Stimulated activated CD8-positive, alpha-beta memory T cell treated with anti-CD3 and anti-CD28 coated beads, Interleukin-7, amount 100 ng/mL, for 4 hours (primary cell): ENCODE data around the gene TNPO2.
"Not testable (repeated sequence)": the region's sequence is repeated elsewhere in the genome, so short reads cannot be mapped to it uniquely, and the experiment has no call there.

Source experiments
- DNase-seq, 2 donors: peaks; one replicate each; pipeline ENCODE4 v3.0.0-alpha.2; 2020; ENCODE audit warnings: low read depth in 2 of 2

Gene TNPO2

GRCh38 chr19:12705654-12706331 is 17.9 kb downstream of the TNPO2 start:
- no peak for DNase-seq

DNA sequence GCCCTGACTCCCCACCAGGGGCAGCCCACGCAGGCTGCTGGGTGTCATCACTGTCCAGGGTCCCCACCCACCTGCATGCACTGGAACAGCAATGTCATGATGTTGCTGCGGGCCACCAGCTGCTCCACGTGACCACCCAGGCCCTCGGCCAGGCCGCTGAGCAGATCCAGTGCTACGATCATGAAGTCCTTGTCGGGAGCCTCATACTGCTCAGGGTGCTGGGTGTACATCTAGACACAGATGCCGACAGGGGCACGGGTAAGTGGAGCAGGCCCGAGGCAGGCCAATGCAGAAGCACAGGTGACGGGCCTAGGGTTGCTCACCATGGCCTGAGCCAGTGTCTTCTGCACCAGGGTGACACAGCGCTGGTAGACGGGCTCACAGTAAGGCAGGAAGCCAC is 18.6 kb downstream of the TNPO2 start:
- DNase-seq, result no peak

DNA sequence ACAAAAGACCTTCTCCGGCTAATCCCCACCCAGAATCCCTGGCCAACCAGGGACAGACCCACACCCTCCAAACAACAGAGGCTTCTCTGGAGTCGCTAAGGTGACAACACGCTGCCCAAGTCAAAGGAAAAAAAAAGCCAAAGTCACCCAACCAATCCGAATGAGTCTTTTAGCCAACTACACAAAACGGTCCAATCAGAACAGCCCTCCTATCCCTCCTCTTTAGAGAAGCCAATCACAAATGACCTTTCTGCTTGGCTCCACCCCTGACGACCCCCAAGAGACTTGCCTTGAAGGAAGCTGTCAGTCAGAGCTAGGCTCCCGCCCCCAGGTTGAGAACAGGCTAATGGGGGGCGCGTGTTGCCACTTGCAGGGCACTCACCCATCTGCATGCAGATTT is 20.7 kb downstream of the TNPO2 start:
- no peak for DNase-seq

GRCh38 chr19:12701596-12702282 is 22.0 kb downstream of the TNPO2 start:
- no peak for DNase-seq

GRCh38 chr19:12698138-12698537 is 25.6 kb downstream of the TNPO2 start:
- DNase-seq, result no peak

GRCh38 chr19:12697425-12697824 is 26.3 kb downstream of the TNPO2 start:
- DNase-seq, result not testable (repeated sequence)

DNA sequence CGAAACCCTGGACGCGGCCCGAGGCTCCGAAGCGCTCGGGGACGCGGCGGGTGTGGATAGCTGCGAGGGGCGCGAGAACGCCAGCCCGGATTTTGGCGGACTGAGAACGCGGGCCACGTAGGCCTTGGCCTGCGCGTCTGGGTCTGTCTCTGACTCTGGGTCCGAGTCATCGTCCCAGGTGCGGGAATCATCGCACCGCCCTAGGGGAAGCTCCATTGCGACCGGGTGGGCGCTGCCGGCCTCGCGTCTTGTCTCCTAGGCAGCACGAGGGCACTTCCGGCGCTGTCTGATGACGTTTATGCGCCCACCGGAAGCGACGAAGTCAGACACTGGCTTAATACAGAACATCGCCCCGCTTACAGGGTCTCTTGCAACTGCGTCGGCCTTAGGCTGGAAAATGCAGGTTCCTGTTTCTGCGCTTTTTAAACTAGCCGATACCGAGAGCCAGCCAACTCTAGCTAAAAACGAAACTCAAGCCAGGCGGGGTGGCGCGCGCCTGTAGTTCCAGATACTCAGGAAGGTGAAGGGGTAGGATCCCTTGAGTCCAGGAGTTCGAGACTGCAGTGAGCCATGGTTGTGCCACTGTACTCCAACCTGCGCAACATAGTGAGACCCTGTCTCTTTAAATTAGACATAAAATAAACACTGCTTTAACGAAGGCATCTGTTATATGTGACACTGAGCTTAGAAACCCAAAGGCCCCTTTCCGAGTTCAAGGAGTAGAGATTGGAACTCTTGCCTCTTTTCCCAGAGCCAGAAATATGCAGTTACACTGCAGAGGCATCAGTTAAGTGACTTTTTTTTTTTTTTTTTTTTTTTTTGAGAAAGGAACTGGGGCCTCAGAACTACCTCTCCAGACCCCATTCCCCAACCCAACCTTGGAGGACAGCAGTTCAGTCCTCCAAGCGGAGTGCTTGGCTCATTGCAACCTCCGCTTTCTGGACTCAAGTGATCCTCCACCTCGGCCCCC is 27.1 kb downstream of the TNPO2 start, which contains the start of gene FBXW9:
FBXW9 (minus strand) TSS at position 266 of the 970 bp plus-strand sequence; CDS start at position 216, 50 bp downstream.
- peak; percentile 94 to 98 for DNase-seq

DNA sequence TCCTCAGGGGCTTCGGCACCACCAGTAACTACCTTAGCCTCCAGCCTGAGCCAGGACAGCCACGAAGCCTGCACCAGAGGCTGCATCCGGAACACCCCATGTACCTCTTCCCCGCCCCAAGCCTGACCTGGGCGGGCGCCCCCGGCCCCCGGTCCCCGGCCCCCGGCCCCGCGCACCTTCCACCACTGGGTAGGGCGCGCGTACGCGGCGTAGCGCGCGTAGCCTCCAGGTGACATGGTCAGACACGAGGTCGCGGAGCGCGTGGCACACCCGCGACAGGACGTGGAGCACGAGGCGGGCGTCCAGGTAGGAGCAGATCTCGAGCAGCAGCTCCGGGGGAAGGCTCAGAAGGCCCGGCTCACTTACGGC is 27.8 kb downstream of the TNPO2 start:
- DNase-seq, result no peak

DNA sequence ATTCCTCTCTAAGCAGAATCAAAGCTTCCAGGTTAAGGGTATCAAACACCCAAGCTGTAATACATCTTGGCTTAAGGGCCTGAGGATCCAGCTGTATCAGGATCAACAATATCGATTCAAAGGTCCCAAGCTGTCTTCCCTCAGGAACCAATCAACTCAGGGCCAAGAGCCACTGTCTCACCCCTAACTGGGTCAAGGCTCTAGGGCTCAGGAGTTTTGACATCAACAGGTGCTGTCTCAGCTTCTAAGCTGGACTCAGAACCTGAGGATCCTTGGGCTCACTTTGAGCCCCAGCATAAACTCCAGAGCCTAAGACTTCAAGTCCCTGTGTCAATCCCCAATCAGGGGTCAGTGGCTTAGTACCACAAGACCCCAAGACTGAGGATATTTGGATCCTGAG is 28.2 kb downstream of the TNPO2 start:
- no peak for DNase-seq

GRCh38 chr19:12695096-12695495 is 28.6 kb downstream of the TNPO2 start:
- no peak for DNase-seq

GRCh38 chr19:12694641-12695040 is 29.1 kb downstream of the TNPO2 start:
- no peak for DNase-seq

DNA sequence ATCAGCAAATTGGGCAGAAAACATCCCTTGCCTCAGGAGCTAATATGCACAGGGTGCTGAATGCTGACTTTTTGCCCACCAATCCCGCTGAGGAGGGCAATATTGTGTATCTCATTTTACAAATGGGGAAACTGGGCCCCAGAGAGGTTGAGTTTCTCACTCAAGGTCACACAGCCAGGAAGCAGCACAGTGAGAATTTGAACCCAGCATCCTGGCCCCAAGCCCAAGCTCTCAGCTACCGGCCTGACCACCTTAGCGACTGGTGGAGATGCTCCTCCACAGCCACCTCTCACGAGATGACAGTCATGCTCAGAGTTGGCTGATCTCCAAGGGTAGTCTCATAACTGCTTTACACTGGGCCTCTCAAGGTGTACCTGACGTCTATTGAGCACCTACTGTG is 30.8 kb downstream of the TNPO2 start:
- DNase-seq, result no peak

DNA sequence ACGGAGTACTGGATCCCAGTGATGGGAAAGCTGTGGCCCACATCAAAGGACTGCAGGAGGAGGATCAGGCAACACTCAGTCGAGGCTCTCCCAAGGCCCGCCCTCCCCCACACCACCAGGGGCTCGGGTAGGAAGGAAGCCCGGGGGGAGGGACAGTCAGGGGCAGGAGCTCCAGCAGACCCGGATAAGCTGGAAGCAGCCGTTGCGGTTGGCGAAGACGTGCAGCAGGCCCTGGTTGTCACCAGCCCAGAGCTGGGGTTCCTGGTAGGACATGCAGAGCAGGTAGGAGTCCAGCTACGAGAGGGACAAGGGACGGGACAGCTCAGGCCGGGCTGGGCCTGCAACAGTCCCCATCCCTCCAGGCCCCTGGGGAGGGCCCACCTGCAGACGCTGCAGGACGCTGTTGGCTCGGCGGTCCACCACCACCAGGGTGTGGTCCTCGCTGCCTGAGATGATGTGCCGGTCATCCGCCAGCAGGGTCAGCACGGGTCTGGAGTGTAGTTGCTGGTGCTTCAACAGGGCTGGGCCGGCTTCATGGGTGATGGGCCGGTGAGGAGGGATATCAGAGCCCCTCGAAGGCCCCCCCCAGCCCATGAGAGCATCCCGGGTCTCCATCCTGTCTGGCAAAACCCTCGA is 34.0 kb downstream of the TNPO2 start:
- no peak for DNase-seq

DNA sequence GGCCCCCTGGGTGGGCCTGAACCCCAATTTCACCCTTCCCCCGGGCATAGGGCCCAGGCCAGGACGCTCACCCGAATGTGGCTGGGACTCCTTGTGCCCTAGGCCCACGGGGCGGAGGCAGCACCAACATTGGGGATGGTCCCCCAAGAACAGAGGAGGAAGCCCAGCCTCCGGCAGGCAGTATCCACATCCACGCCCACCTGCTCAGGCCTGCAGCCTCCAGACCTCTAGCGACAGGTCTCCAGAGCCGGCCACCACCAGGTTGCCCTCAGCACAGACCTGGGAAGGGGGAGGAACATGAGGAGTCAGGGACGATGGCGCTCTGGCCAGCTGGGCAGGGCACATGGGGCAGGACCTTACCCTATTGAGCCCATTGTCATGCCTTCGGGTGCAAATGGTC is 34.7 kb downstream of the TNPO2 start:
- no peak for DNase-seq

- DNase-seq, result no peak
Observed at GRCh38 chr19:12687496-12688196, 36.1 kb downstream of the TNPO2 start, which contains the start of gene GNG14. Gene GNG14 (plus strand): TSS chr19:12687998. CDS start chr19:12688049, 51 bp downstream.

- no peak for DNase-seq
Observed at GRCh38 chr19:12685831-12686230, 37.9 kb downstream of the TNPO2 start.

- peak; percentile 84 to 91 for DNase-seq
Observed at GRCh38 chr19:12681074-12681987, 42.4 kb downstream of the TNPO2 start, which contains the start of gene DHPS. Gene DHPS (minus strand): TSS chr19:12681880. CDS start chr19:12681766, 114 bp downstream.

DNA sequence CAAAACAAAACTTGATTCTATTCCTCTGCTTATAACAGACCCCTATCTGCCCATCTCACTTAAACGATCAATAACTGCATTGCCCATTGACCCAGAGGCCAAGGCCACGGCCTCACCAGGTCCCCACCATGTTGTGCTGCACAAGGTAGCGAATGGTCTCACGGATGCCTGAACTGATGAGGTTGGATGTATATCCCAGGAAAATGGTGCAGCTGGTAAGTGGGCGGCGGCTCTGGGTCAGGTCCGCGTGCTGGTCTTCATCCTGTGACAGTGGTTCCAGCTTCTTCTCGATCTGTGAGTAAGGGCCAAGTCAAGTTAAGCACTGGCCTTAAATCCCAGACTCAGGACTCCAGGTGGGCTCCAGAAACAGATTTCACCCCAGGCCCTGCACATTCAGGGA is 43.7 kb downstream of the TNPO2 start:
- no peak for DNase-seq

GRCh38 chr19:12678039-12678438 is 45.7 kb downstream of the TNPO2 start:
- DNase-seq, result not testable (repeated sequence)

GRCh38 chr19:12676928-12677327 is 46.8 kb downstream of the TNPO2 start:
- no peak for DNase-seq
